Transverse colon (tissue), 4 donors: ENCODE results near the gene IGFLR1. TPM values are rescaled to one million over a fixed set of nuclear protein-coding genes. Genes with fewer than 3 reads are reported as not detected.
A peak's percentile ranks its signal among the peaks of the same experiment; 100 is the strongest.
"Not testable (repeated sequence)": the region's sequence is repeated elsewhere in the genome, so short reads cannot be mapped to it uniquely, and the experiment has no call there.

Experiments
- DNase-seq: peaks from one replicate; pipeline ENCODE4 v3.0.0-alpha.2; 2019
- H3K27ac ChIP-seq, 4 donors: fragments of 200-600 bp; sonication (generic); 2 replicates each; pipeline ENCODE4 v1.5.1; 2016 to 2018; ENCODE audit warnings: inconsistent platforms in 4 of 4
- H3K27me3 ChIP-seq: fragments of 200-600 bp; sonication (generic); 2 replicates; pipeline ENCODE4 v1.5.1; 2017; ENCODE audit warnings: inconsistent platforms
- H3K36me3 ChIP-seq, 4 donors: fragments of 200-600 bp; sonication (generic); 2 replicates each; pipeline ENCODE4 v1.5.1; 2017 to 2019; ENCODE audit warnings: inconsistent platforms in 4 of 4
- H3K4me1 ChIP-seq, 4 donors: fragments of 200-600 bp; sonication (generic); 2 replicates each; pipeline ENCODE4 v1.5.1; 2017 to 2020; ENCODE audit warnings: inconsistent platforms in 4 of 4
- H3K4me3 ChIP-seq, 4 donors: fragments of 200-600 bp; sonication (generic); 1 replicate in 1 of 4; 2 replicates in 3 of 4; pipeline versions ENCODE4 v1.5.1 to v1.6.1; 2017 to 2019; ENCODE audit warnings: inconsistent platforms in 4 of 4
- H3K9me3 ChIP-seq, 2 donors: fragments of 200-600 bp; sonication (generic); 2 replicates each; pipeline ENCODE4 v1.5.1; 2017 to 2019; ENCODE audit warnings: inconsistent platforms in 2 of 2
- EP300 ChIP-seq: sonication (generic); formaldehyde crosslinking; IDR thresholded peaks from one replicate; pipeline ENCODE4 v1.6.1; 2017; ENCODE audit warnings: antibody characterized with exemption, low read depth
- POLR2A ChIP-seq: fragments of 450-650 bp; IDR thresholded peaks from one replicate; pipeline ENCODE4 v1.6.1; 2016; ENCODE audit warnings: antibody characterized with exemption, mild to moderate bottlenecking, moderate library complexity
- POLR2AphosphoS5 ChIP-seq, 3 donors: sonication (generic); formaldehyde crosslinking; IDR thresholded peaks; one replicate each; pipeline ENCODE4 v1.6.1; 2016; ENCODE audit warnings: antibody characterized with exemption in 3 of 3
- WGBS, 2 donors: methylation state at CpG; one replicate each; pipeline ENCODE4 v1.1.5; 2018; ENCODE audit warnings: low coverage in 1 of 2; 5-methylcytosine and 5-hydroxymethylcytosine counted together
- in situ Hi-C, 4 donors: fragments of 200-750 bp; cut with MboI; loops; one replicate each; pipeline versions ENCODE4 v1.15.0 to v1.15.1; 2017; ENCODE audit warnings: low sequenced_read_pairs in 3 of 4, low pct_ligation_motif_present in 1 of 4, low pct_unique_long_range_greater_than_20kb in 1 of 4
- intact Hi-C: fragments of 100-400 bp; cut with DNase I; formaldehyde crosslinking; loops from one replicate; pipeline ENCODE4 v1.15.1; 2023; ENCODE audit warnings: low total_unique reads
- total RNA-seq, 4 donors: library from RNA; depleted of rRNA; stranded (reverse); fragments of >200 nt; gene quantifications; one replicate each; pipeline ENCODE4 v1.1.0, GENCODE V29; 2016
- TF ChIP-seq, protein P1 (sequence below), 5 experiments: fragments of 200-600 bp in 3 of 5; fragments of 450-650 bp in 2 of 5; sonication (generic) in 3 of 5; IDR thresholded peaks; 1 replicate in 2 of 5; 2 replicates in 3 of 5; pipeline ENCODE4 v1.5.1; 2016 to 2017; ENCODE audit warnings: antibody characterized with exemption in 5 of 5, inconsistent platforms in 3 of 5, mild to moderate bottlenecking in 2 of 5, moderate library complexity in 1 of 5

IGFLR1 gene
- total RNA-seq, 4 donors from 2014 or later: 0.40 to 7.3 (median 6.0) TPM

DNA sequence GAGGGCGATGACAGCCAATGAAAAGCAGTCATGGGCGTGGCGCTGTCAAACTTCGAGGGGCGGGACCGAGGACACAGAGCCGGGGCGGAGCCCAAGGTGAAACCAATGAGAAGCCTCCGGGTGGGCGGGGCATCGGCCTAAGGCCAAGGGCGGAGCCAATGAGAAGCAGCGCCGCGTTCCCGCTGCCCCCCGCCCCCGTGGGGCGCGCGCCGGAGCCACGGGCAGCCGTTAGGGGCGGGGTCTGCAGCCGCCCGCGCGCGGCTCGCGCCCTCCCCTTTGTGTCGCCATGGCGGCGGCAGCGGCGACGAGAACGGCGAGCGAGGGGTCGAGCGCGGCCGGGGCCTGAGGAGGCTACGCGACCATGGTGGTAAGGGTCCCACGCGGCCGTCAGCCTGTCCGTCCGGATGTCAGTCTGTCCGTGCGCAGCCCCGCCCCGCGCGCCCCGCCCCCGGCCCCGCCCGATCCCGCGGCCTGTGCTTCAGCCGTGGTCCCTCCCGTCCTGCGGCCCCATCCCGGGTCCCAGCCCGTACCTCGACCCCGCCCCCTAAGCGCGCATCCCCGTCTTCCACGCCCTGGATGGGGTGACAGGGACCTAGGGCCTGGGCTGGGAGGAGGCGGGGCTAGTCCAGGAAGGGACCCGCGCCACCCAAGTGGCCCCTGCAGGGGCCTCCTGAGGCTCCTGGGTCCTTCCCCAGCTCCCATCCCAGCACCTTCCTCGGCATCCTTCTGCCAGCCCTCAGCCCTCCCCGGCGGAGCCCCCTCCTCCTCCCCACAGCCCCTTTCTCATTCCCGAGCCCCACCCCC lies 33.2 kb upstream of the IGFLR1 start, which contains the start of gene ARHGAP33:
Gene ARHGAP33, plus strand, starts transcription at position 267 of the 804 bp plus-strand sequence. Its CDS starts 95 bp downstream, at position 362.
- 0 to 1% methylated on average over 3 to 23 of the region's 82 CpGs for WGBS, 2 donors
- Histone ChIP-seq H3K4me1 (peaks cover 4 to 15% (median 13%) of the 10 kb centered on the region in 4 donors), H3K27me3 (no peaks in the 10 kb centered on the region), H3K36me3 (no peaks in the 10 kb centered on the region), H3K4me3 (peak within 1 kb of the TSS; percentile 56 to 90 (median 80)), H3K9me3 (no peaks in the 10 kb centered on the region), H3K27ac (peak within 1 kb of the TSS; percentile 47 to 73 (median 60))
- TF ChIP-seq, protein P1, sequence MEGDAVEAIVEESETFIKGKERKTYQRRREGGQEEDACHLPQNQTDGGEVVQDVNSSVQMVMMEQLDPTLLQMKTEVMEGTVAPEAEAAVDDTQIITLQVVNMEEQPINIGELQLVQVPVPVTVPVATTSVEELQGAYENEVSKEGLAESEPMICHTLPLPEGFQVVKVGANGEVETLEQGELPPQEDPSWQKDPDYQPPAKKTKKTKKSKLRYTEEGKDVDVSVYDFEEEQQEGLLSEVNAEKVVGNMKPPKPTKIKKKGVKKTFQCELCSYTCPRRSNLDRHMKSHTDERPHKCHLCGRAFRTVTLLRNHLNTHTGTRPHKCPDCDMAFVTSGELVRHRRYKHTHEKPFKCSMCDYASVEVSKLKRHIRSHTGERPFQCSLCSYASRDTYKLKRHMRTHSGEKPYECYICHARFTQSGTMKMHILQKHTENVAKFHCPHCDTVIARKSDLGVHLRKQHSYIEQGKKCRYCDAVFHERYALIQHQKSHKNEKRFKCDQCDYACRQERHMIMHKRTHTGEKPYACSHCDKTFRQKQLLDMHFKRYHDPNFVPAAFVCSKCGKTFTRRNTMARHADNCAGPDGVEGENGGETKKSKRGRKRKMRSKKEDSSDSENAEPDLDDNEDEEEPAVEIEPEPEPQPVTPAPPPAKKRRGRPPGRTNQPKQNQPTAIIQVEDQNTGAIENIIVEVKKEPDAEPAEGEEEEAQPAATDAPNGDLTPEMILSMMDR (IDR thresholded peaks at IDR 0.05): no peak
- TF ChIP-seq POLR2AphosphoS5 (IDR thresholded peaks at IDR 0.05): no peak
- no peak for TF ChIP-seq POLR2A
- peak; percentile 100 for DNase-seq
- in situ Hi-C loops (no loop called here), intact Hi-C loops (no loop called here)

DNA sequence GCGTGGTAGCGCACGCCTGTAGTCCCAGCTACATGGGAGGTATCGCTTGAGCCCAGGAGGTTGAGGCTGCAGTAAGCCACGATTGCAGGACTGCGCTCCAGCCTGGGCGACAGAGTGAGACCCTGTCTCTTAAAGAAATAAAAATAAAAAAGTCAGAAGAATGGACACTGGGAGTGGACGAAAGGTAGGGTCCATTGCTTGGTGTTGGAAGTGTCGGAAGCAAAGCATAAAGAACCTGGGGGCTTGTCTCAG lies 32.7 kb upstream of the IGFLR1 start:
- Histone ChIP-seq H3K36me3 (no peaks in the 10 kb centered on the region), H3K27me3 (no peaks in the 10 kb centered on the region), H3K27ac (peak overlapping the region in 1 of 4 donors; percentile 56), H3K4me1 (peaks cover 4 to 15% (median 13%) of the 10 kb centered on the region in 4 donors), H3K9me3 (no peaks in the 10 kb centered on the region), H3K4me3 (peak overlapping the region in 3 of 4 donors; percentile 56 to 90 (median 73))
- in situ Hi-C loops (no loop called here), intact Hi-C loops (no loop called here)
- no peak for DNase-seq
- TF ChIP-seq POLR2AphosphoS5 (IDR thresholded peaks at IDR 0.05) (no peak), EP300 (no peak), POLR2A (no peak)
- TF ChIP-seq, protein P1 (IDR thresholded peaks at IDR 0.05): no peak
- WGBS, 2 donors: 24% methylated on average over 9 of the region's 9 CpGs; no CpG with 5 or more reads in 1 of the 2 donors

DNA sequence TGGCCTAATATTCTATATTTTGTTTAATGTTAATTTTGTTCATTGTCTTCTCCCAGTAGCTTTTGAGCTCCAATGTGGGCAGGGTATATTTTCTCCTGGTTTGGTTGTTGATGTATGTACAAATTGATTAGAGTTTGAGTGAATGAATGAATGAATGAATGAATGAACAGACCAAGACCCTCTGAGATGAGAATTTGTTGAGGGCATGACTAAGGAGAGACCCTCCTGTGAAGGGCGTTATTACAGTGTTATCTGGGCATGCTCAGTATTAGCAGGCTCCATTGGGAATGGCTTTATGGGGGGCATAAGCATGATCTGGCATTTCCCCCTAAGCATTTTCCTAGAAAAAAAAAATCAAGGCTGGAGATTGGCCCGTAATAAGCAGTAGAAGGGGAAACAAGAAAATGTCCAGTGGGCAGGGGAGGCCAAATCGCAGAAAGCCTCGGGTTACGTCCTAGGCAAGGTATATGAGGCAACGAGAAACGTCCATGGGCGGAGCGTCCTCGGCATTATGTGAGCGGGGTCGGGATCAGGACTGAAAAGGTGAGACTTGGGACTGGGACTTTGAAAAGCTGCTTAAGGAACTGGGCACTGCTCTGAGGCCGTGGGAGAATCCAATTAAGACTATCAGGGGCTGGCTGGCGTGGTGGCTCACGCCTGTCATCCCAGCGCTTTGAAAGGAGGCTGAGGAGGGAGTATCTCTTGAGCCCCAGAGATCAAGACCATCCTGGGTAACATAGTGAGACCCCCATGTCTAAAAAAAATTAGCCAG lies 32.2 kb upstream of the IGFLR1 start:
- intact Hi-C loops (no loop called here), in situ Hi-C loops (no loop called here)
- peaks cover 4 to 15% (median 13%) of the 10 kb centered on the region in 4 donors for H3K4me1 ChIP-seq
- no peaks in the 10 kb centered on the region for H3K9me3 ChIP-seq
- DNase-seq: no peak
- peak overlapping the region in 3 of 4 donors; percentile 56 to 90 (median 73) for H3K4me3 ChIP-seq
- WGBS, 2 donors: 34 to 43% methylated on average over 12 to 16 of the region's 16 CpGs
- peak overlapping the region in 1 of 4 donors; percentile 56 for H3K27ac ChIP-seq
- H3K36me3 ChIP-seq: no peaks in the 10 kb centered on the region
- TF ChIP-seq, protein P1 (IDR thresholded peaks at IDR 0.05): no peak
- no peak for TF ChIP-seq POLR2A
- TF ChIP-seq POLR2AphosphoS5 (IDR thresholded peaks at IDR 0.05): no peak
- no peak for TF ChIP-seq EP300
- no peaks in the 10 kb centered on the region for H3K27me3 ChIP-seq

DNA sequence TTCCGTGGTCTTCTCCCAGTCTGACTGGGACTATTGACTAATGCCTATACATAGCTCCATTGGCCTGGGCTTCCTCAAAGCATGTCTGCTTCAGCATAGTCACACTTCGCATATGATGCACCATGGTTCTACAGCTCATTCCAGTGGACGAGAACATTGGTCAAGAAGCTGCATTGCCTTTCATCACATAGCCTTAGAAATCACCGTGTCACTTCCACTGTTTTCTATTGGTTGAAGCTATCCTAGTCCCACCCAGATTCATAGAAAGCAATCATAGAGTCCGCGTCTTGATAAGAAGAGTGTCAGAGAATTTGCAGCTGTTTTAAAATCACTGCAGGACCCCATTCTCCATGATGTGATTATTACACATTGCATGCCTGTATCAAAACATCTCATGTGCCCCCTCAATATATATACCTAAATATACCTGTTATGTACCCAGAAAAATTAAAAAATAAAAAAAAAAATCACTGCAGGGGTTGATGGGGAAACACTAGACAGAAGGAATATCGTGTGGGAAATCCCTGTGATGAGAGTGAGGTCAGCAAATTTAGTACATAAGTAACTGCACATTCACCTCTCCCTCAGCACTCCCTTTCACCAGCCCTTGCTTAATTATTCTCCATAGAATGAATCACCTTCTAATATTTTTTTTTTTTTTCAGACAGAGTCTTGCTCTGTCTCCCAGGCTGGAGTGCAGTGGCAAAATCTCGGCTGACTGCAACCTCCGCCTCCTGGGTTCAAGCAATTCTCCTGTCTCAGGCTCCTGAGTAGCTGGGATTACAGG lies 31.0 kb upstream of the IGFLR1 start:
- no peak for TF ChIP-seq POLR2AphosphoS5 (IDR thresholded peaks at IDR 0.05)
- TF ChIP-seq POLR2A: no peak
- TF ChIP-seq EP300: no peak
- TF ChIP-seq, protein P1 (IDR thresholded peaks at IDR 0.05): no peak
- in situ Hi-C loops: no loop called here
- no peak for DNase-seq
- intact Hi-C loops: no loop called here
- H3K4me1 ChIP-seq: peaks cover 4 to 15% (median 13%) of the 10 kb centered on the region in 4 donors
- no peaks in the 10 kb centered on the region for H3K36me3 ChIP-seq
- no peaks in the 10 kb centered on the region for H3K27me3 ChIP-seq
- no peak overlapping the region for H3K4me3 ChIP-seq
- H3K9me3 ChIP-seq: no peaks in the 10 kb centered on the region
- H3K27ac ChIP-seq: no peak overlapping the region
- 50 to 61% methylated on average over 5 to 9 of the region's 9 CpGs for WGBS, 2 donors

DNA sequence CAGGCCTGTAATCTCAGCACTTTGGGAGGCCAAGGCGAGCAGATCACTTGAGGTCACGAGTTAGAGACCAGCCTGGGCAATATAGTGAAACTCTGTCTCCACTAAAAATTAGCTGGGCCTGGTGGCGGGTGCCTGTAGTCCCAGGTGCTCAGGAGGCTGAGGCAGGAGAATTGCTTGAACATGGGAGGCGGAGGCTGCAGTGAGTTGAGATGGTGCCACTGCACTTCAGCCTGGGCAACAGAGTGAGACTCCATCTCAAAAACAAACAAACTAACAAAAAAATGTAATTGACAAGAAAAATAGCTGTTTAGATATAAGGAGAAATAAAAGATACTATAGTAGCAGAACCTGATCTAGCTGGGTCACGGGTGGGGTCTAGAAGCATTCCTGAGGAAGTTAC lies 30.1 kb upstream of the IGFLR1 start:
- intact Hi-C loops, H3K9me3 ChIP-seq, in situ Hi-C loops, H3K4me3 ChIP-seq, H3K27ac ChIP-seq, H3K27me3 ChIP-seq, H3K36me3 ChIP-seq, DNase-seq: not testable (repeated sequence)
- 94% methylated on average over 3 to 5 of the region's 5 CpGs for WGBS, 2 donors
- H3K4me1 ChIP-seq: peaks cover 4 to 15% (median 13%) of the 10 kb centered on the region in 4 donors
